Aorta (tissue), 5 donors: ENCODE measurements around the gene SNX9. TPM values are rescaled to one million over a fixed set of nuclear protein-coding genes. Genes with fewer than 3 reads are reported as not detected.

ENCODE experiments used
- ATAC-seq: fragments of 200-7000 bp; cut with Tn5 transposase; one replicate; pipeline ENCODE4 v1.9.1; 2022; ENCODE audit warnings: moderate library complexity; ENCODE audit not compliant: low FRiP score
- DNase-seq, 2 donors: peaks; one replicate each; pipeline ENCODE4 v3.0.0-alpha.2; 2020
- H3K27ac ChIP-seq, 2 donors: one replicate each; pipeline ENCODE4 v1.5.1; 2013; ENCODE audit warnings: low read length in 2 of 2, mild to moderate bottlenecking in 2 of 2, moderate library complexity in 2 of 2, control low read depth in 1 of 2, inconsistent platforms in 1 of 2, low read depth in 1 of 2
- H3K27me3 ChIP-seq, 2 donors: one replicate each; pipeline ENCODE4 v1.6.1; 2013; ENCODE audit warnings: control low read depth in 1 of 2, low read length in 1 of 2, mild to moderate bottlenecking in 1 of 2, moderate library complexity in 1 of 2; ENCODE audit not compliant: insufficient read depth in 2 of 2, control insufficient read depth in 1 of 2
- H3K36me3 ChIP-seq, 2 donors: one replicate each; pipeline ENCODE4 v1.6.1; 2013; ENCODE audit warnings: control low read depth in 1 of 2, low read length in 1 of 2, mild to moderate bottlenecking in 1 of 2; ENCODE audit not compliant: insufficient read depth in 2 of 2, control insufficient read depth in 1 of 2
- H3K4me1 ChIP-seq, 2 donors: one replicate each; pipeline ENCODE4 v1.6.1; 2013; ENCODE audit warnings: low read length in 2 of 2, control low read depth in 1 of 2, mild to moderate bottlenecking in 1 of 2, moderate library complexity in 1 of 2; ENCODE audit not compliant: insufficient read depth in 2 of 2, control insufficient read depth in 1 of 2
- H3K4me3 ChIP-seq, 2 donors: one replicate each; pipeline ENCODE4 v1.5.1; 2013; ENCODE audit warnings: low read length in 2 of 2, control low read depth in 1 of 2, mild to moderate bottlenecking in 1 of 2
- H3K9me3 ChIP-seq: one replicate; pipeline ENCODE4 v1.6.1; 2013; ENCODE audit warnings: mild to moderate bottlenecking, low read length; ENCODE audit not compliant: control insufficient read depth
- WGBS, 2 donors: extraction: QIAGEN DNeasy Blood & Tissue Kit; methylation state at CpG; one replicate each; pipeline ENCODE4 v1.1.7; 2013; 5-methylcytosine and 5-hydroxymethylcytosine counted together
- intact Hi-C, 2 donors: fragments of 100-400 bp; cut with DNase I; formaldehyde crosslinking; loops; one replicate each; pipeline versions ENCODE4 v1.14.2 to v1.15.0; 2022
- polyA plus RNA-seq, 2 donors: library from polyadenylated mRNA; stranded (reverse); fragments of 200-250 nt; gene quantifications; one replicate each; pipeline ENCODE4 v1.2.3, GENCODE V29; 2013
- total RNA-seq, 2 donors: library from RNA; stranded (reverse); fragmentation: NEBNext Ultra II Directional; extraction: Animal tissue kit (Norgen Biotek cat#: 25700); gene quantifications; one replicate each; pipeline ENCODE4 v1.2.1, GENCODE V29; 2021
- donor health status: healthy with polysubstance abuse.
- donor health status: Bipolar disorder and iron deficiency.
- donor health status: DM: no; HTN: no; CAD: no.
- donor health status: DM: no; HTN: no; CAD: no.
- donor health status: DM: yes; HTN: yes; CAD: no.

Gene SNX9
- total and polyA plus RNA-seq, 4 donors = 50.6 to 95.5 (median 82.1) TPM

DNA sequence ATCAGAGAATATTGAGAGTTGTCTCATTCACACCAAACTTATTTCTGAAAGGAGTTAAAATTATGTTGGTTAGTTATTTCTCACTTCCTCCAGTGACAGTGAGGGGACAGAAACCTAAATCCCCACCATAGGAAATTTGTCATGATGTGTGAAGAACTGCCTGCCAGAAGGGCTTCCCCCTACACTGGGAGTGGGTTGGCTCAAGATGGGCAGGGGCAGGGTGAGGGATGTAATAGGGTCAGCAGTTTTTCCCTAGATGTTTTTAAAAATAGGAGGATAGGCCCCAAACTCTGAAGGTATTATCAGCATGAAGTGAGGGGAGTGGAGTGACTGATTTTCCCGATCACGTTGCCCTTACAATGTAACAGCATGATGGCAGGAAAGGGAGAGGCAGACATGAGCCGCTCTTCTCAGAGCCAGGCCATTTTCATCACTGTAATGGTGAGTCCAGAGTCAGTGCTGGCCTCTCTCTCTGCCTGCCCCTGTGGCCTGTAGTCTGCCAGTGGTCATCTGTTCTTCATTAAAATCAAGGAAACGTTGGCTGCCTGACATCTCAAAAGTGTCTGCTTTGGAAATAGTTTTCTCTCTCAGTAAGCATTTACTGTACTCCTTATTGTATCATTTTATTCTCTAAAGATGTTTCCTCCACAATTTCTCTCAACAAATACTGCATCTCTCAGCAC lies 98.8 kb downstream of the SNX9 start:
- DNase-seq (no peak), ATAC-seq (peak; percentile 83)
- Histone ChIP-seq H3K9me3 (no peaks in the 10 kb centered on the region), H3K27me3 (no peaks in the 10 kb centered on the region), H3K36me3 (peaks cover 7 to 9% of the 10 kb centered on the region in 2 donors), H3K27ac (no peak overlapping the region), H3K4me3 (no peak overlapping the region), H3K4me1 (no peaks in the 10 kb centered on the region)
- intact Hi-C loops = no loop called here
- WGBS, 2 donors = 64 to 70% methylated on average over 4 of the region's 4 CpGs

DNA sequence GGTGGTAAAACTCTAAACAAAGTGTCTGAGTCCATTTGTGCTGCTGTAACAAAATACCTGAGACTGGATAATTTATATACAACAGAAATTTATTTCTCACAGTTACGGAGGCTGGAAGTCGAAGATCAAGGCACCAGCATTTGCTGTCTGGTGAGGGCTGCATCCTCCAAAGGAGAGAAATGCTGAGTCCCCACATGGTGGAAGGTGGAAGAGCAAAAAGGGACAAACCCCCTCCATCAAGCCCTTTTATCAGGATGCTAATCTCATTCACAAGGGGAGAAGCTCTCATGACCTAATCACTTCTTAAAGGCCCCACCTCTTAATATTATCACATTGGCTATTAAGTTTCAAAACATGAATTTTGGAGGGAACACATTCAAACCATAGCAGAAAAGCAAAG lies 102.7 kb downstream of the SNX9 start:
- no peaks in the 10 kb centered on the region for H3K9me3 ChIP-seq
- H3K4me1 ChIP-seq = no peaks in the 10 kb centered on the region
- peaks cover 12 to 16% of the 10 kb centered on the region in 2 donors for H3K36me3 ChIP-seq
- DNase-seq (no peak), ATAC-seq (no peak)
- no peak overlapping the region for H3K4me3 ChIP-seq
- intact Hi-C loops = no loop called here
- 98 to 100% methylated on average over 2 of the region's 2 CpGs for WGBS, 2 donors
- H3K27ac ChIP-seq = no peak overlapping the region
- H3K27me3 ChIP-seq = no peaks in the 10 kb centered on the region

GRCh38 chr6:157927011-157927410 lies 104.0 kb downstream of the SNX9 start:
- DNase-seq = no peak
- no peaks in the 10 kb centered on the region for H3K4me1 ChIP-seq
- ATAC-seq = no peak
- no peak overlapping the region for H3K27ac ChIP-seq
- H3K27me3 ChIP-seq = no peaks in the 10 kb centered on the region
- intact Hi-C loops = no loop called here
- H3K9me3 ChIP-seq = no peaks in the 10 kb centered on the region
- H3K36me3 ChIP-seq = peaks cover 8 to 16% of the 10 kb centered on the region in 2 donors
- no peak overlapping the region for H3K4me3 ChIP-seq
- WGBS, 2 donors = 97 to 98% methylated on average over 7 of the region's 7 CpGs

- Histone ChIP-seq H3K4me1 (no peaks in the 10 kb centered on the region), H3K27me3 (no peaks in the 10 kb centered on the region), H3K4me3 (no peak overlapping the region), H3K9me3 (no peaks in the 10 kb centered on the region), H3K36me3 (peaks cover 7 to 17% of the 10 kb centered on the region in 2 donors), H3K27ac (no peak overlapping the region)
- intact Hi-C loops = no loop called here
- WGBS, 2 donors = 85 to 86% methylated on average over 13 of the region's 13 CpGs
- ATAC-seq = no peak
- no peak for DNase-seq
Measured at GRCh38 chr6:157928428-157928827, 105.4 kb downstream of the SNX9 start.

DNA sequence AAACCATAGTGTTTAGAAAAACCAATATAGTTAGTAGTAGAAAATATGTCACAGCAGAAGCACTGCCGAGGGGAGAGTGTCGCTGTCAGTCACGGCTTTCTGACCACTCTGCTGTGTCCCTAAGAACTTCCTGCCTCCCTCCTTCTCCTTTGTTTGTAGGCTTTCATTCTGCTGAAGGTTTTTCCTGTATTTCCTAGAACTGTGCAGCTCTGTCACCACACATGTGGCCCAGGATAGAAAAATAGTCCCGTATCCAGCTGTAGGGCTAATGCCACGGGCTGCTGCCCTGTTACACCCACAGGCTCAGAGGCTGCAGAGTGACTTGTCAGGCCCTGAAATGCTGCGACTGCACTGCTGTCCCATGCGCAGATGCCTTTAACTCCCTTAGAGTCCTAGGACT lies 106.0 kb downstream of the SNX9 start:
- Histone ChIP-seq H3K36me3 (peaks cover 7 to 17% of the 10 kb centered on the region in 2 donors), H3K9me3 (no peaks in the 10 kb centered on the region), H3K4me3 (no peak overlapping the region), H3K27me3 (no peaks in the 10 kb centered on the region), H3K4me1 (no peaks in the 10 kb centered on the region), H3K27ac (no peak overlapping the region)
- DNase-seq (no peak), ATAC-seq (no peak)
- intact Hi-C loops = no loop called here
- 92% methylated on average over 7 of the region's 7 CpGs for WGBS, 2 donors

- no peak for ATAC-seq
- H3K36me3 ChIP-seq = peaks cover 7 to 17% of the 10 kb centered on the region in 2 donors
- WGBS, 2 donors = 64 to 66% methylated on average over 3 of the region's 3 CpGs
Measured at GRCh38 chr6:157929765-157930319, 106.8 kb downstream of the SNX9 start.

GRCh38 chr6:157935786-157936185 lies 112.7 kb downstream of the SNX9 start:
- peaks cover 0 to 10% of the 10 kb centered on the region in 2 donors for H3K36me3 ChIP-seq
- no peak for ATAC-seq
- intact Hi-C loops = loop anchor here in 1 of 2 donors (5.0 kb wide), 1 partner anchor 137 kb away; no protein-coding TSS in a partner anchor

More at GRCh38 chr6:157929765-157930319, 106.8 kb downstream of the SNX9 start:
- no peaks in the 10 kb centered on the region for H3K4me1 ChIP-seq
- no peak for DNase-seq
- intact Hi-C loops = no loop called here
- H3K27ac ChIP-seq = no peak overlapping the region
- no peaks in the 10 kb centered on the region for H3K27me3 ChIP-seq
- H3K4me3 ChIP-seq = no peak overlapping the region
- no peaks in the 10 kb centered on the region for H3K9me3 ChIP-seq

GRCh38 chr6:157937318-157937717 lies 114.3 kb downstream of the SNX9 start:
- no peak for DNase-seq
- no peak for ATAC-seq

More at GRCh38 chr6:157935786-157936185, 112.7 kb downstream of the SNX9 start:
- 66 to 78% methylated on average over 2 of the region's 2 CpGs for WGBS, 2 donors
- Histone ChIP-seq H3K9me3 (no peaks in the 10 kb centered on the region), H3K27ac (no peak overlapping the region), H3K4me3 (no peak overlapping the region), H3K27me3 (no peaks in the 10 kb centered on the region), H3K4me1 (no peaks in the 10 kb centered on the region)
- no peak for DNase-seq

GRCh38 chr6:157937916-157938315 lies 114.9 kb downstream of the SNX9 start:
- H3K36me3 ChIP-seq = peaks cover 3 to 6% of the 10 kb centered on the region in 2 donors
- ATAC-seq = no peak
- no peaks in the 10 kb centered on the region for H3K27me3 ChIP-seq
- intact Hi-C loops = loop anchor here in 1 of 2 donors (5.0 kb wide), 1 partner anchor 134 kb away; no protein-coding TSS in a partner anchor
- H3K9me3 ChIP-seq = no peaks in the 10 kb centered on the region
- 93 to 94% methylated on average over 6 of the region's 6 CpGs for WGBS, 2 donors
- DNase-seq = no peak
- no peaks in the 10 kb centered on the region for H3K4me1 ChIP-seq
- H3K4me3 ChIP-seq = no peak overlapping the region
- no peak overlapping the region for H3K27ac ChIP-seq

More at GRCh38 chr6:157937318-157937717, 114.3 kb downstream of the SNX9 start:
- 75 to 77% methylated on average over 3 of the region's 3 CpGs for WGBS, 2 donors
- Histone ChIP-seq H3K36me3 (peaks cover 3 to 6% of the 10 kb centered on the region in 2 donors), H3K4me3 (no peak overlapping the region), H3K9me3 (no peaks in the 10 kb centered on the region), H3K27me3 (no peaks in the 10 kb centered on the region), H3K27ac (no peak overlapping the region), H3K4me1 (no peaks in the 10 kb centered on the region)
- intact Hi-C loops = loop anchor here in 1 of 2 donors (5.0 kb wide), 1 partner anchor 135 kb away; no protein-coding TSS in a partner anchor
